ENCODE measurements around the gene DOK6.

DOK6 gene

GRCh38 chr18:69885355-69885754, 484.7 kb downstream of the DOK6 start:
- no peak overlapping the region for H3K4me3 ChIP-seq (ENCODE audit: low read length)
- DNase-seq (ENCODE audit: low read depth) = no peak
- no peak for TF ChIP-seq CTCF (IDR thresholded peaks at IDR 0.05; ENCODE audit: insufficient read depth, low read depth, low read length, missing control alignments)

GRCh38 chr18:69885841-69886531, 485.3 kb downstream of the DOK6 start:
- no peak for TF ChIP-seq CTCF (IDR thresholded peaks at IDR 0.05; ENCODE audit: insufficient read depth, low read depth, low read length, missing control alignments)
- H3K4me3 ChIP-seq (ENCODE audit: low read length) = no peak overlapping the region
- DNase-seq (ENCODE audit: low read depth) = no peak

GRCh38 chr18:69887256-69887655, 486.6 kb downstream of the DOK6 start:
- no peak overlapping the region for H3K4me3 ChIP-seq (ENCODE audit: low read length)
- no peak for TF ChIP-seq CTCF (IDR thresholded peaks at IDR 0.05; ENCODE audit: insufficient read depth, low read depth, low read length, missing control alignments)
- DNase-seq (ENCODE audit: low read depth) = no peak

DNA sequence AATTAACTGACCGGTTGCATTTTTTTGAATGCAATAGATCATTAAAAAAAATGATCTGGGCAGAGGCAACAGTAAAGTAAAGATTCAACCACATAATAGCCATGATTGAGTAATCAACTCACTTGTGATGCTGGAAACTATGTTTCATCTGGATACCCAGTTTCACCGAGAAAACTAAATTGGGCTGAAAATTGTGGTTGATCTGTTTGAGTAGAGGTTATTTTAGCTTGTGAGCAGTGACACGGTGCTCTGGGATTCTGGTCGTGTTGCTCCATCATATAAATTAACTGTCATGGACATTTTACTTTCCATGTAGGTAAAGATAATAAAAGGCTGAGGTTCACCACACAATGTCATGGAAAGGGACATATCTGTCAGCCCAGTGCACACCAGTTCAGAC, 488.3 kb downstream of the DOK6 start:
- no peak for TF ChIP-seq CTCF (IDR thresholded peaks at IDR 0.05; ENCODE audit: insufficient read depth, low read depth, low read length, missing control alignments)
- no peak for DNase-seq (ENCODE audit: low read depth)
- H3K4me3 ChIP-seq (ENCODE audit: low read length) = no peak overlapping the region

- no peak overlapping the region for H3K4me3 ChIP-seq (ENCODE audit: low read length)
- no peak for DNase-seq (ENCODE audit: low read depth)
- TF ChIP-seq CTCF (IDR thresholded peaks at IDR 0.05; ENCODE audit: insufficient read depth, low read depth, low read length, missing control alignments) = no peak
These were observed 489.9 kb downstream of the DOK6 start for GRCh38 chr18:69890558-69890957.

DNA sequence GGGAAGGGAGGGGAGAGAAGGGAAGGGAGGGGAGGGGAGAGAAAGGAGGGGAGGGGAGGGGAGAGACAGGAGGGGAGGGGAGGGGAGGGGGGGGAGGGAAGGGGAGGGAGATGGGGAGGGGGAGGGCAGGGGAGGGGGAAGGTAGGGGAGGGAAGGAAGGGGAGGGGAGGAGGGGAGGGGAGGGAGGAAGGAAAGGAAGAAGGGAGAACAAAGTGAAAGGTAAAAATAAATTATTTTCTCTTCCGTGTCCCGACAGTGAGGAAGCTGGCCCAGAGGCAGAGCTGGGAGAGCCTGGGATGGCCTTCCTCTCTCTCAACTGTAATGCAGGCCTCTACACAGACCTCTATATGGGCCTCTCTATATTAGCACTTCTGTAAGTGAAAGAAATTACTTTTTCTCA, 493.8 kb downstream of the DOK6 start:
- no peak overlapping the region for H3K4me3 ChIP-seq (ENCODE audit: low read length)
- DNase-seq (ENCODE audit: low read depth) = no peak
- TF ChIP-seq CTCF (IDR thresholded peaks at IDR 0.05; ENCODE audit: insufficient read depth, low read depth, low read length, missing control alignments) = no peak

All from epithelial cell of esophagus (primary cell).